ENCODE data around the gene INPP5J. TPM values are rescaled to one million over a fixed set of nuclear protein-coding genes. Genes with fewer than 3 reads are reported as not detected.
A peak's percentile ranks its signal among the peaks of the same experiment; 100 is the strongest.

INPP5J gene
- polyA plus RNA-seq, 4 donors, result 12.2 to 93.7 (median 48.0) TPM

DNA sequence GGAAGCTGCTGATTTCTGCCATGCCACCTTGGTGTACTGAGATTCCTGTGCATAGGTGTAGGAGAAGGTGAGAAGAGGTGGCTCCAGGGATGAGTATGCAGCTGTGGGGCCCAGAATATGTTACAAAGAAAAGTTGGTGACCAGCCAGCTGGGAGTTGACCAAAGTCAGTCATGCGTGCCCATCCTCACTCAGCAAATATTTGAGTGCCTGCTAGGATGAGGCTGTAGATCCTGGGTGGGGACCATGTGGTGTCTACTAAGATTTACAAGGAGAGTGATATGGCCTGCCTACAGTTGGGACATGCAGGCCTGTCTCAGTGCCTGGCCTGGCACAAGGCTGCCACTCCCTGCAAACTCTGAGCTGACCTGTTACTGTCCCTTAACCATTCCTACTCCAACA, 56.6 kb downstream of the INPP5J start:
- H3K9me3 ChIP-seq (ENCODE audit: control insufficient read depth in 2 of 2, insufficient read depth in 1 of 2, low read depth in 1 of 2, low read length in 1 of 2), result no peaks in the 10 kb centered on the region
- no peaks in the 10 kb centered on the region for H3K27me3 ChIP-seq (ENCODE audit: control insufficient read depth in 3 of 3, insufficient read depth in 3 of 3, low read length in 3 of 3)
- no peak overlapping the region for H3K4me3 ChIP-seq (ENCODE audit: low read depth in 1 of 3, low read length in 3 of 3)
- no peak overlapping the region for H3K27ac ChIP-seq (ENCODE audit: low read depth in 1 of 3, low read length in 2 of 3)
- H3K4me1 ChIP-seq (ENCODE audit: control insufficient read depth in 3 of 3, insufficient read depth in 2 of 3, low read depth in 1 of 3, low read length in 2 of 3), result peaks cover 0 to 8% (median 0%) of the 10 kb centered on the region in 3 donors
- DNase-seq (peak; percentile 19 to 59), FAIRE-seq (no peak)
- WGBS, 3 donors, result 57 to 63% (median 58%) methylated on average over 1 of the region's 1 CpG
- peaks cover 2 to 48% (median 5%) of the 10 kb centered on the region in 3 donors for H3K36me3 ChIP-seq (ENCODE audit: control insufficient read depth in 3 of 3, insufficient read depth in 2 of 3, low read depth in 1 of 3, low read length in 3 of 3)

DNA sequence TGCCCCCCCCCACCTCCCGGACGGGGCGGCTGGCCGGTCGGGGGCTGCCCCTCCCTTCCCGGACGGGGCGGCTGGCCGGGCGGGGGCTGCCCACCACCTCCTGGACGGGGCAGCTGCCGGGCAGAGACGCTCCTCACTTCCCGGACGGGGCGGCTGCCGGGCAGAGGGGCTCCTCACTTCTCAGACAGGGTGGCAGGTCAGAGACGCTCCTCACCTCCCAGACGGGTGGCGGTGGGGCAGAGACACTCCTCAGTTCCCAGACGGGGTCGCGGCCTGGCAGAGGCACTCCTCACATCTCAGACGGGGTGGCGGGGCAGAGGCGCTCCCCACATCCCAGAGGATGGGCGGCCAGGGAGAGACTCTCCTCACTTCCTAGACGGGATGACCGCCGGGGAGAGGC, 61.2 kb downstream of the INPP5J start:
- H3K36me3 ChIP-seq (ENCODE audit: control insufficient read depth in 3 of 3, insufficient read depth in 2 of 3, low read depth in 1 of 3, low read length in 3 of 3), result peaks cover 4 to 54% (median 8%) of the 10 kb centered on the region in 3 donors

More for the DNA sequence above, 61.2 kb downstream of the INPP5J start:
- no peak overlapping the region for H3K4me3 ChIP-seq (ENCODE audit: low read depth in 1 of 3, low read length in 3 of 3)
- FAIRE-seq, result no peak
- no peak for DNase-seq
- peaks cover 0 to 4% (median 0%) of the 10 kb centered on the region in 3 donors for H3K4me1 ChIP-seq (ENCODE audit: control insufficient read depth in 3 of 3, insufficient read depth in 2 of 3, low read depth in 1 of 3, low read length in 2 of 3)
- no peaks in the 10 kb centered on the region for H3K27me3 ChIP-seq (ENCODE audit: control insufficient read depth in 3 of 3, insufficient read depth in 3 of 3, low read length in 3 of 3)
- H3K9me3 ChIP-seq (ENCODE audit: control insufficient read depth in 2 of 2, insufficient read depth in 1 of 2, low read depth in 1 of 2, low read length in 1 of 2), result peaks cover 0 to 5% of the 10 kb centered on the region in 2 donors
- 94 to 96% (median 96%) methylated on average over 20 to 30 of the region's 30 CpGs for WGBS, 3 donors
- H3K27ac ChIP-seq (ENCODE audit: low read depth in 1 of 3, low read length in 2 of 3), result no peak overlapping the region

Other genes starting within 250 kb of the INPP5J start
- gene MORC2, start 154.2 kb upstream of the INPP5J start, polyA plus RNA-seq, result 10 to 100 TPM; 13.6 to 28.4 (median 20.1) TPM
- 100 to 1,000 TPM in 1 of 4 donors, 10 to 100 TPM in 3; 20.8 to 130 (median 28.8) TPM for gene TUG1, start 153.7 kb upstream of the INPP5J start, polyA plus RNA-seq
- gene SMTN, start 41.6 kb upstream of the INPP5J start, polyA plus RNA-seq, result 10 to 100 TPM in 3 of 4 donors, 1 to 10 TPM in 1; 7.8 to 74.8 (median 44.2) TPM
- gene SELENOM, start 15.4 kb upstream of the INPP5J start, polyA plus RNA-seq, result 100 to 1,000 TPM in 1 of 4 donors, 10 to 100 TPM in 3; 14.8 to 163 (median 69.2) TPM
- gene PLA2G3, start 17.5 kb downstream of the INPP5J start, polyA plus RNA-seq, result 1 to 10 TPM in 1 of 4 donors, under 1 TPM in 1, not detected in 2; 0.01 to 4.2 TPM
- gene RNF185, start 37.2 kb downstream of the INPP5J start, polyA plus RNA-seq, result 10 to 100 TPM; 18.3 to 54.7 (median 32.8) TPM
- 10 to 100 TPM; 15.7 to 52.7 (median 29.1) TPM for gene LIMK2, start 89.3 kb downstream of the INPP5J start, polyA plus RNA-seq
- gene PIK3IP1, start 169.5 kb downstream of the INPP5J start, polyA plus RNA-seq, result 10 to 100 TPM in 2 of 4 donors, 1 to 10 TPM in 2; 3.1 to 16.4 (median 10.3) TPM
- 10 to 100 TPM in 2 of 4 donors, 1 to 10 TPM in 2; 4.2 to 42.0 (median 12.8) TPM for gene PATZ1, start 223.4 kb downstream of the INPP5J start, polyA plus RNA-seq

Measured in small intestine (tissue), 7 donors.